Thyroid gland (tissue), 4 donors: Measurements from ENCODE around the gene CCR7.

ENCODE experiments used
- POLR2A ChIP-seq, 2 donors: fragments of 450-650 bp; IDR thresholded peaks; one replicate each; pipeline ENCODE4 v1.6.1; 2017; ENCODE audit warnings: antibody characterized with exemption in 2 of 2, mild to moderate bottlenecking in 2 of 2, moderate library complexity in 1 of 2
- TF ChIP-seq, protein P1 (sequence below), 6 experiments: fragments of 200-600 bp in 3 of 6; fragments of 450-650 bp in 3 of 6; sonication (generic) in 3 of 6; IDR thresholded peaks; one replicate each; pipeline ENCODE4 v1.5.1; 2016 to 2019; ENCODE audit warnings: antibody characterized with exemption in 6 of 6, mild to moderate bottlenecking in 2 of 6, inconsistent platforms in 1 of 6, moderate library complexity in 1 of 6

DNA sequence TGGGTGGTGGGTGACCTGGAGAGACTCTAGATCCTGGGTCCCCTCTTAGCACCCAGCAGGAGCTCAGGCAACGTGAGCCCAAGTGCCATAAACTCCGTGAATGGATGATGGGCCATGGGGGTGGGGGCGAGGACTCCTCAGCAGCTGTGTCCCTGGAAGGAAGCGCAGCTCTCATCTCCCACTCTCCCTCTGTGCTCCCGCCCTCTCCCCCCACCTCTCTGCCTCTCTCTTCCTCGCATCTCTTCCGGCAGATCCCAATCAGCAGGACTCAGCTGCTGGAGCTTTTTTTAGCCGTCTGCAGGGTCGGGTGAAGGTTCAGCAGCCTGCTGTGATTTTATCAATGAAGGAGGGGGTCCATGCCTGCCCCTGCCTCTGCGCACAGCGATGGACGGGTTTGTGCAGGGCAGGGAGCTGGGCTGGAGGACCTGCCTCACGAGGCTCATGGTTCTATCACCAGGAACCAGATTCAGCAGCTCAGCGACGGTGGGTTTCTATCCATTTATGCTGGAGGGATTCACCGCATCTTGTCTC is 8.3 kb downstream of the CCR7 start:
- TF ChIP-seq, protein P1, sequence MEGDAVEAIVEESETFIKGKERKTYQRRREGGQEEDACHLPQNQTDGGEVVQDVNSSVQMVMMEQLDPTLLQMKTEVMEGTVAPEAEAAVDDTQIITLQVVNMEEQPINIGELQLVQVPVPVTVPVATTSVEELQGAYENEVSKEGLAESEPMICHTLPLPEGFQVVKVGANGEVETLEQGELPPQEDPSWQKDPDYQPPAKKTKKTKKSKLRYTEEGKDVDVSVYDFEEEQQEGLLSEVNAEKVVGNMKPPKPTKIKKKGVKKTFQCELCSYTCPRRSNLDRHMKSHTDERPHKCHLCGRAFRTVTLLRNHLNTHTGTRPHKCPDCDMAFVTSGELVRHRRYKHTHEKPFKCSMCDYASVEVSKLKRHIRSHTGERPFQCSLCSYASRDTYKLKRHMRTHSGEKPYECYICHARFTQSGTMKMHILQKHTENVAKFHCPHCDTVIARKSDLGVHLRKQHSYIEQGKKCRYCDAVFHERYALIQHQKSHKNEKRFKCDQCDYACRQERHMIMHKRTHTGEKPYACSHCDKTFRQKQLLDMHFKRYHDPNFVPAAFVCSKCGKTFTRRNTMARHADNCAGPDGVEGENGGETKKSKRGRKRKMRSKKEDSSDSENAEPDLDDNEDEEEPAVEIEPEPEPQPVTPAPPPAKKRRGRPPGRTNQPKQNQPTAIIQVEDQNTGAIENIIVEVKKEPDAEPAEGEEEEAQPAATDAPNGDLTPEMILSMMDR (IDR thresholded peaks at IDR 0.05): no peak
- no peak for TF ChIP-seq POLR2A (IDR thresholded peaks at IDR 0.05)
